BLaER1 (cell line): ENCODE results near the gene NXN.
A peak's percentile ranks its signal among the peaks of the same experiment; 100 is the strongest.
"Not testable (repeated sequence)": the region's sequence is repeated elsewhere in the genome, so short reads cannot be mapped to it uniquely, and the experiment has no call there.

Experiments used
- H3K27ac ChIP-seq: shearing (Covaris generic); formaldehyde crosslinking; 2 replicates; pipeline ENCODE4 v1.8.1; 2022
- H3K27me3 ChIP-seq: shearing (Covaris generic); formaldehyde crosslinking; 2 replicates; pipeline ENCODE4 v1.8.1; 2022
- H3K36me3 ChIP-seq: shearing (Covaris generic); formaldehyde crosslinking; 2 replicates; pipeline ENCODE4 v1.8.1; 2022
- H3K4me1 ChIP-seq: shearing (Covaris generic); formaldehyde crosslinking; 2 replicates; pipeline ENCODE4 v1.8.1; 2022
- H3K4me2 ChIP-seq: shearing (Covaris generic); formaldehyde crosslinking; 2 replicates; pipeline ENCODE4 v1.8.1; 2022
- H3K4me3 ChIP-seq: shearing (Covaris generic); formaldehyde crosslinking; 2 replicates; pipeline ENCODE4 v1.8.1; 2022
- H3K9ac ChIP-seq: shearing (Covaris generic); formaldehyde crosslinking; 2 replicates; pipeline ENCODE4 v1.8.1; 2022
- H3K9me3 ChIP-seq: shearing (Covaris generic); formaldehyde crosslinking; 2 replicates; pipeline ENCODE4 v1.8.1; 2022
- H4K20me1 ChIP-seq: shearing (Covaris generic); formaldehyde crosslinking; 2 replicates; pipeline ENCODE4 v1.8.1; 2022
- Cebpa-rat ChIP-seq: shearing (Covaris generic); IDR thresholded peaks from 2 replicates; pipeline ENCODE4 v1.8.1; 2022

NXN gene

DNA sequence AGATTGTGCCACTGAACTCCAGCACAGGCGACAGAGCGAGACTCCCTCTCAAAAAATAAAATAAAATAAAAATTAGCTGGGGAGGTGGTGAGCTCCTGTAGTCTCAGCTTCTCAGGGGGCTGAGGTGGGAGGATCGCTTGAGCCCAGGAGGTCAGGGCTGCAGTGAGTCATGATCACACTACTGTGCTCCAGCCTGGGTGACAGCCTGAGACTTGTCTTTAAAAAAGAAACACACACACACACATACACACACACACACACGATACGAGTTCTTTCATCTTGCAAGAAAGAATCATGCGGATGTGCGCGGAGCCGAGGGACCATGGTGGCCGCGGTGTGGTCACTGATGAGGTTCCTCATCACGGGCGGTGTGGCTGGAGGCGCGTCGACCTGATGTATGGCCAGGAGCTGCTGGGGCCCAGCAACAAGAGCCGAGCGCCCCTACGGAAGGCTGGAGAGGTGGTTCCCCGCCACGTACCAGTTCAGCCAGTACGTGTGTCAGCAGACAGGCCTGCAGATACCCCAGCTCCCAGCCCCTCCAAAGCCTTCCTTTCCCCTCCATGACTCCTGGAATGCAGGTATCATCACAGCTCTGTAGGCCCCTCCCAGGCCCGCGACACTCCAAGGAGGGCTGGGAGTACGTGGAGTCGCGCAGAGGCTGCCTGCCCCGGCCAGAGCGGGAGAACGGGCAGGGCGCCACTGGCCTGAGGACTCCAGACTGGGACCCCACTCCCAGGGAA lies 20.7 kb downstream of the NXN start:
- Histone ChIP-seq H3K4me2 (no peak overlapping the region), H3K36me3 (peaks cover 91% of the 10 kb centered on the region), H3K9me3 (no peaks in the 10 kb centered on the region), H3K9ac (no peak overlapping the region), H3K4me3 (no peak overlapping the region), H3K27me3 (no peaks in the 10 kb centered on the region), H3K4me1 (peaks cover 78% of the 10 kb centered on the region), H3K27ac (no peak overlapping the region), H4K20me1 (peaks cover 100% of the 10 kb centered on the region)
- no peak for TF ChIP-seq Cebpa-rat

DNA sequence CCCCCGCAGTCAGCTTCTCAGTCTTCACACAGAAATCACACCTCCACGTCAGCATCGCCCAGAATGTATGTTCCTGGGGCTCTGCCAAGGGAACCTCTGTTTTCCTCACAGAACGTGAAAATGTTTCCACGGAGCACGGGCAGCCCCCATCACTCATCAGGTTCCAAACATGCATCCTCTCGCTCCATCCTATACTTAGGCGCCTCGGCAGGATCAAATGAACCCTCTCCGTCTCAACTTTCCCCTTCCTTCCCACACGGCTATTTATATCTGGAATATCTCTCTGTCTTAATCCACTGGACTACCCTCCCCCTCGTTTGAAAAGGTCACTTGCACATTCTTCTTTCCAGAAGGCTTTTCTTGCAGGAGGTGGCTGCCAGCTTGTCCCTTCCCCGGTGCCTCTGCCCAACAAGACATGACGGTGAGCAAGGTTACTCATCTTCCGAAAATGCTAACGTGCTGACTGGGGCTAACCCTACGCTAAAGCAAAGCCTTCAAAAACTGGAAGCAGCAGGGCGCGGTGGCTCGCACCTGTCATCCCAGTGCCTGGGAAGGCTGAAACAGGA lies 21.6 kb downstream of the NXN start:
- Histone ChIP-seq H3K27me3 (no peaks in the 10 kb centered on the region), H3K9me3 (peaks cover 5% of the 10 kb centered on the region; the same call in 1 of the 2 replicates), H3K4me1 (peaks cover 79% of the 10 kb centered on the region), H3K4me2 (peak overlapping the region; percentile 19), H3K4me3 (no peak overlapping the region), H4K20me1 (peaks cover 100% of the 10 kb centered on the region), H3K36me3 (peaks cover 92% of the 10 kb centered on the region), H3K27ac (no peak overlapping the region), H3K9ac (no peak overlapping the region)
- TF ChIP-seq Cebpa-rat = no peak

DNA sequence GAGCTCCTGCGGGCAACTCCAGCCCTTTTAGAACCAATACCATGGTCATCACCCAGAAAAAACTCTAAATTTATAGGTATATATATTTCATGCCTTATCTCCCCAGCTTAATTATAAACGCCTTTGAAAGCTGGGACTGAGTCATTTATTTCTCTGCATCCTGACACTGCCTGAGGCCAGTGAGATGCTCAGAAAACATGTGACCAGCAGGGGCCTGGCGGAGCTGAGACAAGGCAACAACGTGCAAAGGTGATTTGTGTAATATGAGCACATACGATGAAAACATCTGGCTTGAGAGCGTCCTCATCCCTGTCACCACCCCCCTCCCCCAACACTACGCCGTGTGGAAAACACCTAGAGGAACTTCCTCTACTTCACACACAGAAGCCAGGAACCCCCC lies 22.7 kb downstream of the NXN start:
- Histone ChIP-seq H4K20me1 (peaks cover 100% of the 10 kb centered on the region), H3K9ac (no peak overlapping the region), H3K4me3 (no peak overlapping the region), H3K4me1 (peaks cover 78% of the 10 kb centered on the region), H3K27me3 (no peaks in the 10 kb centered on the region), H3K9me3 (peaks cover 5% of the 10 kb centered on the region; the same call in 1 of the 2 replicates), H3K27ac (no peak overlapping the region), H3K4me2 (no peak overlapping the region), H3K36me3 (peaks cover 88% of the 10 kb centered on the region)
- no peak for TF ChIP-seq Cebpa-rat

DNA sequence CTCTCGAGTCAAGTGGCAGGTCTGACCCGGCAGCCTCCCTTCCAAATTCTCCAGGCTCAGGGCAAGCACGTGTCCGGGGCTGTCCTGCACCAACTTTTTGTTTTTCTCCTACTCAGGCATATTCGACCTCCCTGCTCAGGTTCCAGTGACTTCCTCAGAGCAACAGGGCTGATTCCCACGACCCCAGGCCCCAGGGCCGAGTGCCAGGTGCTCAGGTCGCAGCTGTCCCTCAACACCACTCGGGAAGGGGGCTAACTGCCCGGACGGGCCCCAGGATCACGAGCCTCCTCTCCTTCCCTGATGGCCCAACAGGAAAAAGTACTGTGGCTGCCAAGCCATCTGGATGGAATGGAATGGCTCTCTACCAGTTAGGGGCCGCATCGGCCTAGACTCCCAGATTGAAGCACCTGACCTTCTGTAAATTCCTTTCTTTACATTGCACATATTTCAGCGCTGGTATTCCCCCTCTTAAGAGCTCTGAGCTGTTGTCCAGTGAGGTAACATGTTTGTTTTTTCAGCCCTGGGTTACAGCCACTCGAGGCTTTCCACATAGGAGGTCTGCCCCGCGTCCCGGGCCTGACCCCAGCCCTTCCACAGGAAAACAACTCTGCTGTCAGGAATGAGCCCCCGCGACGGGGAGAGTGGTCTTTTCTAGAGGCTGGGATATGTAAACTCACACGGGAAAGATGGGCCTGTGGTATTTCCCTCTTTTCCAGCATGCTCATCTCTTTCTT lies 25.0 kb downstream of the NXN start:
- Histone ChIP-seq H3K4me2 (no peak overlapping the region), H4K20me1 (peaks cover 100% of the 10 kb centered on the region), H3K9me3 (peaks cover 5% of the 10 kb centered on the region; the same call in 1 of the 2 replicates), H3K9ac (peak overlapping the region; percentile 7; the same call in 1 of the 2 replicates), H3K27me3 (no peaks in the 10 kb centered on the region), H3K27ac (no peak overlapping the region), H3K4me1 (peaks cover 78% of the 10 kb centered on the region), H3K36me3 (peaks cover 66% of the 10 kb centered on the region), H3K4me3 (no peak overlapping the region)
- no peak for TF ChIP-seq Cebpa-rat

DNA sequence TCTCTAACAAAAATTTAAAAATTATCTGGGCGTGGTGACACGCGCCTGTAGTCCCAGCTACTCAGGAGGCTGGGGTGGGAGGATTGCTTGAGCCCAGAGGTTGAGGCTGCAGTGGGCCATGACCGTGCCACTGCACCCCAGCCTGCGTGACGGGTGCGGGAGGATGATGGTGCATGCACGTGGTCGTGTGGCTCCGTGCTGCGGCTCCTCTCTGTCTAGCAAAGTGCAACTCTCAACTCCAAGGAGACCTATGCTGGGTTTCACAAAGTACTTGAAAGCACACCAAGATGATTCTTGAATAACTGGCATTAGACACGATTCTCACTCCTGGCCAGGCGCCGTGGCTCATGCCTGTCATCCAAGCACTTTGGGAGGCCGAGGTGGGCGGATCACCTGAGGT lies 25.8 kb downstream of the NXN start:
- Histone ChIP-seq H3K27ac (no peak overlapping the region), H3K9me3 (peaks cover 5% of the 10 kb centered on the region; the same call in 1 of the 2 replicates), H3K4me1 (peaks cover 73% of the 10 kb centered on the region), H3K27me3 (no peaks in the 10 kb centered on the region), H3K36me3 (peaks cover 58% of the 10 kb centered on the region), H3K4me3 (no peak overlapping the region), H3K9ac (no peak overlapping the region), H4K20me1 (peaks cover 94% of the 10 kb centered on the region), H3K4me2 (no peak overlapping the region)
- no peak for TF ChIP-seq Cebpa-rat

DNA sequence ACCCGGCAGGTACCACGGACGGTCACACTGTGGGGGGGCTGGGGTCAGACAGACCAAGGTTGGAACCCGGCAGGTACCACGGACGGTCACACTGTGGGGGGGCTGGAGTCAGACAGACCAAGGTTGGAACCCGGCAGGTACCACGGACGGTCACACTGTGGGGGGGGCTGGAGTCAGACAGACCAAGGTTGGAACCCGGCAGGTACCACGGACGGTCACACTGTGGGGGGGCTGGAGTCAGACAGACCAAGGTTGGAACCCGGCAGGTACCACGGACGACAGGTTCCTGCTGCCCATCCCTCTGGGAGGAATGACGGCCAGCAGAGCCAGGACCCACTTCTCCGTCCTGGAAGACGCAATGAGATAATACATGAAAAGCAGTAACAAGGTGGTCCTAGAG lies 27.0 kb downstream of the NXN start:
- H3K9ac ChIP-seq, H3K4me3 ChIP-seq, H3K27me3 ChIP-seq, H3K27ac ChIP-seq, H3K9me3 ChIP-seq: not testable (repeated sequence)
- peaks cover 48% of the 10 kb centered on the region for H3K36me3 ChIP-seq
- H4K20me1 ChIP-seq = peaks cover 93% of the 10 kb centered on the region
- 0 out of 2 replicates have a peak overlapping the region, but pooled peaks have one; percentile 22 for H3K4me2 ChIP-seq
- peaks cover 65% of the 10 kb centered on the region for H3K4me1 ChIP-seq

DNA sequence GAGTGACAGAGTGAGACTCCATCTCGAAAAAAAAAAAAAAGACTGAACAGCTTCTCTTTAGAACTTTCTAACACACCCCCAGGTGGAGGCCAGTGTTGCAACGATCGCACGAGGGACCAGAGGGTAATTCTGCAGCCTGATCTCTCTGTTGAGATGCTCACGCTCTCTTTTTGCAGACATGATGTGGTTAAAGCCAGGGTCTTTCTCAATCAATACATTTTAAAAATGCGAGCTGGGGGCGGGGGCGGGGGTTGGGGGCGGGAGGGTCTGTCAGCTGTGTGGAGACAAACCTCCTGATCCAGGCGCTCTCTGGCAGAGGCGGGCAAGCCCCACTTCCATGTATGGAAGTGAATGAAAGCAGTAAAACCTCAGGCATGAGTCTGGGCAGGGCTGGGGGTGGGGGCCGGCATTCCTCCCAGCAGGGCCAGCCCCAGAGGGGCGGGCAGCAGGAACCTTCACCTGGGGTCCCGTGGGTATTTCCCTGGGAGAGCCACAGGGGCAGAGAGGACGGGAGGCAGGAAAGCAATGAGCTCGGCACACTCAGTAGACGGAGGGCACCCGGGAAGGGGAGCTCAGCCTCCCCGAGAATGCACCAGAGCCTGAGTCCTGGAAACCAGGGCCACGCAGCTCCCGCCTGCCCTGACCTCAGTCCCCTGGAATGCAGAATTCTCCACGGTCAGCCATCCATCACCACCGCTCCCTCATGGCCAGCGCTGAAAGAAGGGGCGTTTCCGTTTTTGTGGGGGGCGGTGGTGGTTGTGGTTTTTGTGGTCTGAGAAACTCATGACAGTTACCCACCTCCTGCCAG lies 28.0 kb downstream of the NXN start:
- Histone ChIP-seq H3K9me3 (peaks cover 5% of the 10 kb centered on the region; the same call in 1 of the 2 replicates), H3K27ac (no peak overlapping the region), H3K4me2 (peak overlapping the region; percentile 90), H3K36me3 (peaks cover 47% of the 10 kb centered on the region), H3K4me3 (0 out of 2 replicates have a peak overlapping the region, but pooled peaks have one; percentile 22), H4K20me1 (peaks cover 93% of the 10 kb centered on the region), H3K4me1 (peaks cover 65% of the 10 kb centered on the region), H3K27me3 (no peaks in the 10 kb centered on the region), H3K9ac (peak overlapping the region; percentile 50)
- no peak for TF ChIP-seq Cebpa-rat

DNA sequence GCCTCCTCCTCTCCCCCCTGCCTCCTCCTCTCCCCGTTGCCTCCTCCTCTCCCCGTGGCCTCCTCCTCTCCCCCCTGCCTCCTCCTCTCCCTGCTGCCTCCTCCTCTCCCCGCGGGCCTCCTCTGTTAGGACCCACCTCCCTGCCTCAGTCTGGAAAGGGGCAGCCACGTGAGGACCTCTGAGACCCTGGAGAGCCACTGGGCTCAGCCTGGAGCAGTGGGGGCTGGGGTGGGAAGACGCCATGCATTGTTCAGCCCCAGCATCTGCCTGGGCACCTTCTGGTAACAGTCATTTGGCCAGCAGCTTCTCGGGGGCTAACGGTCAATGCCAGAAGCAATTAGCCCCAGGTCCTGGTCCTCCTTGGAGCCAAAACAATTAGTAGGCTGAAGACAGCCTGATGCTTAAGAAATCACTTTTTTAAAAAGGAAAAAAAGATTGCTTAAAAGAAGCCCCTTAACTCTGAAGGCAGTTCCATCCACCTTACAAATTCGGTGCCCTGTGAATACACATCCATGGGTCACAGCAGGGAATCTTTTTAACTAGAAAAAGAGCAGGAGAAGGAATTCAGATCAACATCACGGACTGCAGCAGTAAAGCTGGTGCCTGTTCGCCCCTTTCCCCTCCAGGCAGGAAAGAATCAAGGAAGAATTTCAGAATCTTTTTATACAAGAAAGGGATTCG lies 29.8 kb downstream of the NXN start:
- Histone ChIP-seq H3K36me3 (peaks cover 36% of the 10 kb centered on the region), H4K20me1 (peaks cover 93% of the 10 kb centered on the region), H3K4me2 (peak overlapping the region; percentile 52), H3K27ac (no peak overlapping the region), H3K9me3 (peaks cover 5% of the 10 kb centered on the region; the same call in 1 of the 2 replicates), H3K4me3 (no peak overlapping the region), H3K9ac (no peak overlapping the region), H3K4me1 (peaks cover 81% of the 10 kb centered on the region), H3K27me3 (no peaks in the 10 kb centered on the region)
- TF ChIP-seq Cebpa-rat = no peak

DNA sequence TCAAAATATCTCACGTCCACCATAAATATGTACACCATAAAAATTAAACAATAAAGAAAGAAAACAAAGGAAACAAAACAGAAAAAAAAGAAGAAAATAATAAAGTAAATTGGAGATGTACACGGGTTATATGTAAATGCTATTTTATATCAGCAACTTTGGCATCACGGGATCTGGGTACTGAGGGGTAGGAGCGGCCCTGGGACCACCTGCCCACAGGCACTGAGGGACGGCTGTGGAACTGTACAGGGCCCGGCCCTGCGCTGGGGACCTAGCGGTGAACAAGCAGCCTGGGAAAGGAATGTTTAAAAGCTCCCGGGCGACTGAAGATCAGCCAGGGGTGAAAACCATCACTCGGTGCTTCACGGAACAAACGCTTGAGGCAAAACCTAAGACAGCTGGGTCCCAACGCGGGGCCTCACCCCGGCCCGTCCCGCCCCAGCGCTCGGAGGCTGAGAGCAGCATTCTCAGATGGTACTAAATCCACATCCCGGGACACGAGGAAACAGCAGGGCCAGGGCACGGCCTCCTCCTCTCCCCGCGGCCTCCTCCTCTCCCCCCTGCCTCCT lies 31.2 kb downstream of the NXN start:
- H3K9ac ChIP-seq = no peak overlapping the region
- no peak overlapping the region for H3K27ac ChIP-seq
- TF ChIP-seq Cebpa-rat = no peak
- H3K4me1 ChIP-seq = peaks cover 74% of the 10 kb centered on the region
- no peaks in the 10 kb centered on the region for H3K27me3 ChIP-seq
- H3K4me2 ChIP-seq = peak overlapping the region; percentile 42
- no peak overlapping the region for H3K4me3 ChIP-seq
- H4K20me1 ChIP-seq = peaks cover 93% of the 10 kb centered on the region
- H3K36me3 ChIP-seq = peaks cover 36% of the 10 kb centered on the region
- peaks cover 2% of the 10 kb centered on the region; the same call in 1 of the 2 replicates for H3K9me3 ChIP-seq
